Adrenal gland (tissue), 12 donors: ENCODE data around the gene GRAMD1B. TPM values are rescaled to one million over a fixed set of nuclear protein-coding genes. Genes with fewer than 3 reads are reported as not detected.

Experiments used
- DNase-seq, 7 donors: peaks; one replicate each; pipeline ENCODE4 v3.0.0-alpha.2; 2019 to 2020
- H3K27ac ChIP-seq, 5 donors: fragments of 200-600 bp; sonication (generic) in 4 of 5; 1 replicate in 3 of 5; 2 replicates in 2 of 5; pipeline versions ENCODE4 v1.5.1 to v1.8.0; 2016 to 2020; ENCODE audit warnings: mild to moderate bottlenecking in 1 of 5
- H3K27me3 ChIP-seq: fragments of 200-600 bp; 2 replicates; pipeline ENCODE4 v1.8.0; 2021
- H3K36me3 ChIP-seq, 2 donors: fragments of 200-600 bp; replicated peaks in 1 of 2; 1 replicate in 1 of 2; 2 replicates in 1 of 2; pipeline versions ENCODE4 v1.5.1 to v1.8.0; 2018 to 2022
- H3K4me1 ChIP-seq, 2 donors: fragments of 200-600 bp; replicated peaks in 1 of 2; 1 replicate in 1 of 2; 2 replicates in 1 of 2; pipeline versions ENCODE4 v1.5.1 to v1.8.0; 2018 to 2021
- H3K4me3 ChIP-seq, 4 donors: fragments of 200-600 bp; sonication (generic) in 3 of 4; one replicate each; pipeline ENCODE4 v1.5.1; 2016 to 2018
- H3K9me3 ChIP-seq, 3 donors: fragments of 200-600 bp; sonication (generic) in 1 of 3; replicated peaks in 1 of 3; 1 replicate in 2 of 3; 2 replicates in 1 of 3; pipeline versions ENCODE4 v1.5.1 to v1.8.0; 2016 to 2021
- CTCF ChIP-seq, 6 experiments: fragments of 450-650 bp in 4 of 6; fragments of 200-600 bp in 2 of 6; sonication (generic) in 1 of 6; IDR thresholded peaks; 1 replicate in 5 of 6; 2 replicates in 1 of 6; pipeline versions ENCODE4 v1.5.1 to v1.8.0; 2016 to 2021; ENCODE audit warnings: antibody characterized with exemption in 6 of 6, mild to moderate bottlenecking in 2 of 6, moderate library complexity in 1 of 6
- POLR2A ChIP-seq, 2 donors: fragments of 450-650 bp; IDR thresholded peaks; one replicate each; pipeline ENCODE4 v1.6.1; 2017; ENCODE audit warnings: antibody characterized with exemption in 2 of 2, mild to moderate bottlenecking in 2 of 2, moderate library complexity in 1 of 2
- WGBS, 4 donors: extraction: QIAGEN DNeasy Blood & Tissue Kit in 2 of 4; methylation state at CpG; one replicate each; pipeline versions ENCODE4 v1.1.5 to v1.1.7; 2013 to 2017; 5-methylcytosine and 5-hydroxymethylcytosine counted together
- intact Hi-C, 2 donors: fragments of 100-400 bp; cut with DNase I; formaldehyde crosslinking; loops; one replicate each; pipeline versions ENCODE4 v1.14.1 to v1.15.0; 2022 to 2023
- polyA plus RNA-seq, 3 donors: library from polyadenylated mRNA; stranded (reverse); fragments of 200-250 nt in 2 of 3; fragments of 350-450 nt in 1 of 3; fragmentation: Illumina TruSeq in 1 of 3; extraction: RNeasy Lipid Tissue Mini Kit (QIAGEN cat#74804) in 1 of 3; gene quantifications; one replicate each; pipeline ENCODE4 v1.2.3, GENCODE V29; 2013 to 2014
- total RNA-seq, 9 donors: library from RNA; depleted of rRNA in 4 of 9; stranded (reverse); fragments of >200 nt in 4 of 9; fragments of 120-200 nt in 1 of 9; fragmentation: NEBNext Ultra II Directional in 1 of 9; extraction: Animal tissue kit (Norgen Biotek cat#: 25700) in 1 of 9; gene quantifications; one replicate each; pipeline versions ENCODE4 v1.1.0 to v1.2.4, GENCODE V29; 2013 to 2023
- donor health status: healthy with polysubstance abuse.
- donor health status: Bipolar disorder and iron deficiency.
- donor health status: DM: yes; HTN: yes; CAD: no.
- donor health status: DM: no; HTN: no; CAD: no.
- donor health status: DM: no; HTN: no; CAD: no.
- donor health status: DM: yes; HTN: yes; CAD: no.

The GRAMD1B gene
- total and polyA plus RNA-seq, 12 donors, result 101 to 1,898 (median 285) TPM

- TF ChIP-seq POLR2A (IDR thresholded peaks at IDR 0.05), result no peak
- TF ChIP-seq CTCF (IDR thresholded peaks at IDR 0.05), result no peak
- DNase-seq, result peak in 4 of 7 donors; percentile 45 to 66 (median 56)
- Histone ChIP-seq H3K36me3 (no peaks in the 10 kb centered on the region), H3K9me3 (no peaks in the 10 kb centered on the region), H3K27ac (peak overlapping the region in 3 of 5 donors; percentile 41 to 78 (median 53)), H3K4me3 (no peak overlapping the region), H3K4me1 (peaks cover 12 to 46% of the 10 kb centered on the region in 2 donors), H3K27me3 (no peaks in the 10 kb centered on the region)
- WGBS, 4 donors, result 55 to 62% (median 58%) methylated on average over 7 of the region's 7 CpGs
- intact Hi-C loops, result no loop called here
Measured at GRCh38 chr11:123531325-123531724, 101.3 kb downstream of the GRAMD1B start.

GRCh38 chr11:123532131-123532530, 102.1 kb downstream of the GRAMD1B start:
- Histone ChIP-seq H3K27me3 (no peaks in the 10 kb centered on the region), H3K4me1 (peaks cover 20 to 49% of the 10 kb centered on the region in 2 donors), H3K27ac (peak overlapping the region in 2 of 5 donors; percentile 53 to 78), H3K4me3 (no peak overlapping the region), H3K36me3 (no peaks in the 10 kb centered on the region), H3K9me3 (no peaks in the 10 kb centered on the region)
- WGBS, 4 donors, result 54 to 61% (median 56%) methylated on average over 4 of the region's 4 CpGs
- intact Hi-C loops, result no loop called here
- peak; percentile 44 to 73 (median 56) for DNase-seq
- TF ChIP-seq CTCF (IDR thresholded peaks at IDR 0.05) (no peak), POLR2A (IDR thresholded peaks at IDR 0.05) (no peak)

DNA sequence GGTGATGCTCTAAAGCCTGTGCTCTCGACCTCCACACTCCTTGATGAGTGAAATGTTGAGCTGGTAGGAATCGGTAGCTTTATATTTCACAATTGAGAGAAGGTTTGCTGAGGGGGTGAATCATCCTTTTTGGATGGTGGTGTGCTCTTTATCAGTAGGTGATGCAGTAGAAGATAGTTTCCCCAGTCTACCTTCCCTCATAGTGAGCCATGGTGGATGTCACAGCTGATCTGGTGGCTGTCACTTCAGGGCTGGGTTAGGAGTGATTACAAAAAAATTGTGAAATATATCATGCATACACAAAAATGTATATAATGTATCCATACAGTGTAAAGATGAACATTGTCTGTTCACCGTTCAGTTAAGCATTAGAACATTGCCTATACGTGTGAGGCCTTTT, 105.3 kb downstream of the GRAMD1B start:
- intact Hi-C loops, result no loop called here
- TF ChIP-seq POLR2A (IDR thresholded peaks at IDR 0.05) (no peak), CTCF (IDR thresholded peaks at IDR 0.05) (no peak)
- Histone ChIP-seq H3K27me3 (no peaks in the 10 kb centered on the region), H3K27ac (peak overlapping the region in 4 of 5 donors; percentile 65 to 89 (median 80)), H3K4me3 (no peak overlapping the region), H3K9me3 (no peaks in the 10 kb centered on the region), H3K36me3 (no peaks in the 10 kb centered on the region), H3K4me1 (peaks cover 34 to 61% of the 10 kb centered on the region in 2 donors)
- DNase-seq, result peak in 2 of 7 donors; percentile 35 to 40
- WGBS, 4 donors, result 68 to 75% (median 71%) methylated on average over 4 of the region's 4 CpGs

DNA sequence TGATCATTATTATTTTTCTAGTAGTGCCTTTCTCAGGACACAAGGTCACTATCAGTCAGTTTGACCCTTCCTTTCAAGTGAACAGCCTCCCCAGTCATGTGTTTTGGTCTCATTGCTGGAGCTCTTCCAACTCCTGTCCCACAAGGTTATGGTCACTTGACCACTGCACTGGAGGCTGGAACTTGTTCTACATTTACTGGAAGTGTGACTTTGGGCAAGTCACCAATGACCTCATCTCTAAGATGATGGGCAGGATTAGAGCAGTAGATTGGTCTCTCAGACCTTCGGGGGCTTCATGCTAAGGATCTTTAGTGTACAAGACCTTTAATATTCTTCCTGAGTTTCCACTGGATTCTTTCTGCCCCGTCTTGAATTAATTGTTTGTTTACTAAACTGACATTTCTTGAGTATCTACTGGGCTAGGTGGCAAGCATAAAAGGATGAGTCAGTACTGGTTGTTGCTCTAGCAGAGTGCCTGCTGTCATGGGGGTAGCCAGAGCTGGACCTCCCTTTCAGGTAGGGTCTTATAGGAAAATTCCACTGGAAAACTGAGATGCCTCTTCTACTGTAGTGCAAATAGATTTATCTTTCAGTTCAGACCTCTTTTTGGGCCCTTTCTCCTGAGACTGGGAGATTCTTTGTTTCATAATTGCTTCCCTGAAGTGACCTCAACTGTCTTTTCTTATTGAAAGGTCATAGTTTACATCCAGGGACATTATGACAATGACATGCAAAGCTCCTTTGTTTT, 106.8 kb downstream of the GRAMD1B start:
- Histone ChIP-seq H3K27me3 (no peaks in the 10 kb centered on the region), H3K4me3 (no peak overlapping the region), H3K27ac (peak overlapping the region; percentile 33 to 89 (median 80)), H3K36me3 (no peaks in the 10 kb centered on the region), H3K4me1 (peaks cover 46 to 65% of the 10 kb centered on the region in 2 donors), H3K9me3 (no peaks in the 10 kb centered on the region)
- WGBS, 4 donors, result 40 to 53% (median 46%) methylated on average over 2 of the region's 2 CpGs
- intact Hi-C loops, result no loop called here
- TF ChIP-seq CTCF (IDR thresholded peaks at IDR 0.05), result no peak
- TF ChIP-seq POLR2A (IDR thresholded peaks at IDR 0.05), result no peak
- peak; percentile 62 to 91 (median 84) for DNase-seq
